SIG-M5 treated with dmso at 0.1 percent for 504 hours (cell line): ENCODE results near the gene CPEB4.

Experiments used
- DNase-seq: peaks from one replicate; lab custom pipeline; 2025; ENCODE audit not compliant: unreplicated experiment; lab: John Stamatoyannopoulos, UW

Gene CPEB4

GRCh38 chr5:173911623-173912022 lies 23.5 kb downstream of the CPEB4 start:
- no peak for DNase-seq

DNA sequence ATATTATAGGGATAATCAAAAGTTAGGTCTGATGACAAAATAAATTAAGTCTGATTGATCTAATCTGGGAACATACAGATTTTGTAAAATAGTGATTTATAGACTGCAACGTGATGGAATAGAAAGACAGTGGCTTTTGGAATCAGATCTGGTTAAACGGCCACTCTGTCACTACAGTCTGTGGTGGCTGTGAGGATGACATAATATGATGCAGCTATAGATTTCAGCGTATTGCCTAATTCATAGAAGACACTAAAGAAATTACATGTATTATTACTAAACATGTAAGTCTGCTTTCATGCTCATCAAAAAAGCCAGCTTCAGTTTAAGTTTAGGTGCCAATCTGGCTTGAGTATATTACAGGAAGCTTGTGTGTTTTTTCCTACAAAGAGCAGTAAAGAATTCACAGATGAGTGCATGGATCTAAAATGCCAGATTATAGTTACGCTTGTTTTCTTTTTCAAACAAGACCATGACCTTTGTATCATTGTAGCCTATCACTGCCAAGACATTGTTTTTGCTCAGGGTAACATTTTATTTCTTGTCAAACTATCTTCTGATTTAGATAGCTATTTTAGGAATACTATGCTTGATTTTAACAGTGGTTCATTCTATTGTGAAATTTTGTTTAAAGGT lies 25.7 kb downstream of the CPEB4 start:
- peak; percentile 53 for DNase-seq

GRCh38 chr5:173915310-173916014 lies 27.3 kb downstream of the CPEB4 start:
- no peak for DNase-seq

DNA sequence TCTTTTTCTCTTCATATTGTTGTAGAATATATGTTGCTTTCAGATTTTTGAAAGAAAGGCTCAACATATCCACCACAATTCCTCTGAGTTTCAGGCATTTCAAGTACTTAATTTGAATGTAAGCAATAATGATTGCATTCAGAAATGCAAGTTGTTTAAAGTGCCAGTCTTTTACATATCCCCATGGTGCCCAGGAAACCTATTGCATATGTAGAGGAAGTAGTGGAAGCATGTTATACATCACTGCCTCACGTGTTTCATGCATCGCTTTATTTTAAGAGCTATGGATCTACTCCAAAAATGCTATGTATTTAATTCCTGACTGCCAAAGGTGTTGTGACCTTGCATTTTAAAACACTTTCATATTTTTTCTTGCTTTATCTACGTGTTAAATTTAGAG lies 28.1 kb downstream of the CPEB4 start:
- no peak for DNase-seq

- DNase-seq, result peak; percentile 94
These were observed 29.9 kb downstream of the CPEB4 start for GRCh38 chr5:173917788-173918786.

- no peak for DNase-seq
These were observed 31.3 kb downstream of the CPEB4 start for GRCh38 chr5:173919443-173919842.

DNA sequence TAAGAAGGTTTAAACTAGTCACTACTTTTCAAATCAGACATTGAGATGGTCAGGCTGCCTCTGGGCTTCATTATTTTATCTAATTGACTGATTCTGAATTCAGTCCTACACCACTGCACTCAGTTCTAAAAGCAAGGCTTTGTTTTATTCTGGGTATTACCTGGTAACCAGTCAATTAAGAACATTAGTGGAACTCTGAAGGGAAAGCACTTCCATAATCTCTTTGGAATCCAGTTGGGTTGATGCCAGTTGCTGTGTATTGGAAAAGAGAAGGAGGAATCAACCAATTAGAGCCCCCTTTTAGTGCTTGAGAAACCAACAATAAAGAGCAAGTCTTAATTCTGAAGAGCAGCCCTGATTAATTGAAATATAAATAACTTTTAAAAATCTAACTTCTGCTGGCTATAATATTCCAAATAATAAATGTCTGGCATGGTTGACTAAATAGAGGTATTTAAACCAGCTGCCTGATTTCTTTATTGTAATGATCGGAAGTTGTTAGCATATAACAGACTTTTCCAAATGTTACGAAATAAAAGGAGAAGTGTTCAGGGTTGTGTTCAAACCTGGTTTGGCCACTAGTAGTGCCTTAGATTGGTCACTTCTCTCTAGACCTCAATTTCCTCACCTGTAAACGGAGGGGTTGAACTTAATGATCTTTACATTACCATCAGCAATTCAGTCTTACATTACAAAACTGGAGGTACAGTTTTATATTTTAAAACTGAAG lies 32.0 kb downstream of the CPEB4 start:
- no peak for DNase-seq

- DNase-seq, result no peak
These were observed 32.9 kb downstream of the CPEB4 start for GRCh38 chr5:173920866-173921555.

GRCh38 chr5:173922527-173922926 lies 34.4 kb downstream of the CPEB4 start:
- DNase-seq, result no peak

DNA sequence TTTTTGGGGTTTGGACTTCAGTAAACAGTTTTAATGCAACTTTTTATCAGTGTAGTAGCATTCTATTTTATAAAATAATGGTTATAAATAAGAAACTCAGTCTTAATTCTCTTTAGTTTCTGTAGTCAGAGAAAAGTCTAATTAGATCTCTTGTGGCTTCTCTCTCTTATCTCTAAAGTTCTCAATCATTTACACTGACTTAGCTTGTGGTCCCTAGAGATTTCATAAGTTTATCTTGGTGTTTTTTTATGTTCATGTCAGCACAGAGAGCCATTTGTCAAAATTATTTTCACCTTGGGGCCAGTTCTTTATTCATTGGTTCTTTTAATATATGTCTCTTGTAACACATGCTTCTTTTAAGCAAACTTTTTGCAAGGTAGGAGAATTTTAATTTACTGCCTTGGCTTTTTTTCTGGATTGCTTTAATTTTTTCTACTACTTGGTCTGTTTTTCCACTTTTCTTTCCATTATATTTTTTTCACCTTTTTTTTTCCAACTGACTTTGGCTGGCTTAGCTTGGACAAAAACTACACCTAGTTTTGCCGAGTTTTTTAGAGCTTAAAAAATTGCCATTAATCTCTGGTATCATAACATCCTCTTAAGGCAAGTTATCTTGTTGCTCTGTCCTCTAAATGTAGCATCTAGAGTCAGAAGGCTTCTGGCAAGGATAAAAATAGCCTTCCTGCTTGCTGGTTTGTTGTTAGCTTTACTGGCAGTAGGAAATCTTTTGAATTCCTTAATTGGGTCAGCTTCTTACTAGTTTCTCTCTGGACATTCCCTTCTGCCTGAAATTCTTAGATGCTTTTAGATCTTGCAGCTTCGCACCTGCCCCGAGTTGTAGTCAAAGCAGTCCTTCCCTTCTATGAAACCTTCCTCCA lies 35.3 kb downstream of the CPEB4 start:
- DNase-seq, result no peak

DNA sequence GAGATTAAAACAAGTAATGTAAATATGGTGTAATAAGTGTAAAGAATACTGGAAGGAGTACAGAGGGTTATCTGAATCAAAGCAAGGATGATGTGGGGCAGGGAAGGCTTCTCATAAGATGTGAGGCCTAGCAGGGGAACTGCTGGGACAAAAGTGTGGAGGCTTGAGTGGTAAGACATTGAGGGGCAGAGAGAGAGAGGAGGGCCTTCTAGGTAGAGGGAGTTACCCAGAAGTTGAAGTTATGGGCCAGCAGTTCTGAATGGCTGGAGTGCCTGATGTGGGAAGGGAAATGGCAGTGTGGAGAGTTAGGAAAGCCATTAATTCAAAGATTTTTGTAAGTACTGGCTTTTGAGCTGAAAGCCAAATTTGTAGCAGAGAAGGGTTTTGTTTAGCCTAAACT lies 36.8 kb downstream of the CPEB4 start:
- no peak for DNase-seq

DNA sequence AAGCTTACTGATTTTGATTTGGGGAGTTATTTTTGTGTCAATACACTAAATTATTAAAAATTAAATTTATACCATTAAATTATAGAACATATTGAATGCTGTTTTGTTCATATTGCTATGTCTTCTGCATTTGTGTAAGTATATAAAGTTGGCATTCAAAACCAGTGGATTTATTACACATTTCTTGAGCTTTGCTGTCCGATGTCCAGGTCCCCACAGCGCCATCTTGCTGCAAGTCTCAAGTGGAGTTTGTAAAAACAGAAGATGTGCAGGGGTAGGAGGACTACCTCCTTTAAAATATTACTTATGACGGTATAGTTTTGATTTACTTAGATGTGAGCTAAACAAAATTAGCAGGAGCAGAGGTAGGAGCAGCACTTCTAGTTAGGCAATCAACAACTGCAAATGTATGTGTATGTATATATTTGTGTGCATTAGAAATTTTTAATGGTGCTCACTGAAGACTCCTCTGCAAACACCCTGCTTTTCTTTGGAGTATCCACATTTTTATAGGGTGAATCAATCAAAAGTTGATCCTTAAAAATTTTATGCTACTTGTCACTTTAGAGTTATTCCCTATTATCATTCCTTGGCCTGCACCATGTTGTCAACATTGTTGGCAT lies 37.4 kb downstream of the CPEB4 start:
- DNase-seq, result peak; percentile 28

DNA sequence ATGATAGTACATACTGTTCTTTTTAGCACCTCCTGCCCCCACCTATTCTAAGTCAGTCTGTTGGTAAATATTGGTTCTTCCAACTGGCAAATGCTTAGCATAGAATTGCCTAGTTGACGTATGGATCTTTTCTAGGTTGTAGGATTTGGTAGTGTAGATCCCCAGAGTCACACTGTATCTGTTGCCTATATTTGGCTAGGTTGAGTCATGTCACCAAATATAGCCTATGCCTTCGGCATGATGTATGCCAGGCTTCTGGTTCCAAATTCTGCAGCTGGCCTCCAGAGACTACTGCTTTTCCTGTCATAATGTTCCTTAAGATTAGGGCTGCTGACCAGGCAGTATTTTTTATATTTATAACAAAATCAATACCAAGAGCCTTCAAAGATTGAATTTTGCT lies 38.2 kb downstream of the CPEB4 start:
- DNase-seq, result no peak

GRCh38 chr5:173928871-173929574 lies 40.9 kb downstream of the CPEB4 start:
- DNase-seq, result peak; percentile 34

GRCh38 chr5:173932695-173933139 lies 44.6 kb downstream of the CPEB4 start:
- no peak for DNase-seq

DNA sequence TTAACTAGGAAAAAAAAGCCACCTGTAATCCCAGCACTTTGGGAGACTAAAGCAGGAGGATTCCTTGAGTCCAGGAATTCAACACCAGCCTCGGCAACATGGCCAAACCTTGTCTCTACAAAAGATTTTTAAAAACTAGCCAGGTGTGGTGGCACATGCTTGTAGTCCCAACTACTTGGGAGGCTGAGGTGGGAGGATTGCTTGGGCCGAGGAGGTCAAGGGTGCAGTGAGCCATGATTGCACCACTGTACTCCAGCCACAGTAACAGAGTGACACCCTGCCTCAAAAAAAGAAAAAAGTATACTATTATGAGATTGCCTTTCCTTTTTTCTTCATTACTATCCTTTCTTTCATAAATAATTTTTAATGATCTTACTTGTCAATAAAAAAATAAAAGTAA lies 45.8 kb downstream of the CPEB4 start:
- DNase-seq, result no peak

- DNase-seq, result no peak
These were observed 47.2 kb downstream of the CPEB4 start for GRCh38 chr5:173935396-173935795.

DNA sequence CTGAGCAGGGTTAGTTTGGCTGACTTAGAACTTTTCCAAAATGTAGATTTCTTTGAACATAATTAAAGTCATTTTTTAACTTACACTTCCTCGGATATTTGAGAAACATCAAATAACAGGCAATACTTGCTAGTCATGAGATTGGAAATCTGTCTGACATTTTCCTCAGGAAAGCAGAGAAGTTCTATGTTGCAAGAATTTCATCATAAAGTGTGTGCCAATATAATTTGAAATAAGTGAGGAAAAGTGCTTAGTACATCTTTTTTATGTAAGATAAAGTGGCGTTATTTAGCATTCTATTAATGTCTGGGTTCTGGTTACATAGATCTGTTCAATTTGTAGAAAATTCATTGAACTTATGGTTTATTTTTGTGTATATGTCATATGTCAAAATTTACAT lies 52.1 kb downstream of the CPEB4 start:
- DNase-seq, result peak; percentile 7
